Measurements from ENCODE around the gene BMAL2. TPM values are rescaled to one million over a fixed set of nuclear protein-coding genes. Genes with fewer than 3 reads are reported as not detected.

BMAL2 gene
- total RNA-seq, 1 donor from 2014 or later = 58.0 TPM

GRCh38 chr12:27319409-27319808 lies 13.2 kb upstream of the BMAL2 start:
- intact Hi-C loops (cut with micrococcal nuclease) = no loop called here

GRCh38 chr12:27319848-27320247 lies 12.8 kb upstream of the BMAL2 start:
- intact Hi-C loops (cut with micrococcal nuclease) = no loop called here

GRCh38 chr12:27324530-27324929 lies 8.1 kb upstream of the BMAL2 start:
- intact Hi-C loops (cut with micrococcal nuclease) = no loop called here

GRCh38 chr12:27330846-27331245 lies 1.8 kb upstream of the BMAL2 start:
- intact Hi-C loops (cut with micrococcal nuclease) = loop anchor here (1.0 to 10.0 kb wide), 4 partner anchors 317 to 1774 kb away; no protein-coding TSS in a partner anchor

- intact Hi-C loops (cut with micrococcal nuclease) = loop anchor here (1.0 to 10.0 kb wide), 4 partner anchors 317 to 1773 kb away; no protein-coding TSS in a partner anchor
These were observed 1.2 kb upstream of the BMAL2 start for GRCh38 chr12:27331291-27331926.

- intact Hi-C loops (cut with micrococcal nuclease) = loop anchor here (1.0 to 10.0 kb wide), 8 partner anchors 26 to 1773 kb away; partner anchors contain the start of gene PPFIBP1
These were observed 710 bp upstream of the BMAL2 start for GRCh38 chr12:27331927-27332324.

- intact Hi-C loops (cut with micrococcal nuclease) = loop anchor here (1.0 to 10.0 kb wide), 6 partner anchors 26 to 1772 kb away; partner anchors contain the start of gene PPFIBP1
These were observed 276 bp upstream of the BMAL2 start for GRCh38 chr12:27332407-27332713.

GRCh38 chr12:27333403-27334009 lies 870 bp downstream of the BMAL2 start:
- intact Hi-C loops (cut with micrococcal nuclease) = loop anchor here (1.0 to 10.0 kb wide), 9 partner anchors 51 to 1771 kb away; partner anchors contain the start of genes MRPS35, PPFIBP1, STK38L and TM7SF3

- intact Hi-C loops (cut with micrococcal nuclease) = loop anchor here (10.0 kb wide), 2 partner anchors 1219 to 1771 kb away; no protein-coding TSS in a partner anchor
These were observed 1.5 kb downstream of the BMAL2 start for GRCh38 chr12:27334042-27334720.

GRCh38 chr12:27334721-27335082 lies 2.1 kb downstream of the BMAL2 start:
- intact Hi-C loops (cut with micrococcal nuclease) = loop anchor here (10.0 kb wide), 2 partner anchors 1220 to 1770 kb away; no protein-coding TSS in a partner anchor

GRCh38 chr12:27335364-27336281 lies 3.0 kb downstream of the BMAL2 start:
- intact Hi-C loops (cut with micrococcal nuclease) = loop anchor here (10.0 kb wide), 2 partner anchors 1221 to 1769 kb away; no protein-coding TSS in a partner anchor

- intact Hi-C loops (cut with micrococcal nuclease) = loop anchor here (10.0 kb wide), 2 partner anchors 1221 to 1769 kb away; no protein-coding TSS in a partner anchor
These were observed 3.6 kb downstream of the BMAL2 start for GRCh38 chr12:27336282-27336653.

GRCh38 chr12:27337376-27337775 lies 4.7 kb downstream of the BMAL2 start:
- intact Hi-C loops (cut with micrococcal nuclease) = loop anchor here (10.0 kb wide), 2 partner anchors 1223 to 1767 kb away; no protein-coding TSS in a partner anchor

- intact Hi-C loops (cut with micrococcal nuclease) = loop anchor here (10.0 kb wide), 2 partner anchors 1224 to 1766 kb away; no protein-coding TSS in a partner anchor
These were observed 5.8 kb downstream of the BMAL2 start for GRCh38 chr12:27338473-27338872.

GRCh38 chr12:27340971-27341370 lies 8.3 kb downstream of the BMAL2 start:
- intact Hi-C loops (cut with micrococcal nuclease) = no loop called here

- intact Hi-C loops (cut with micrococcal nuclease) = no loop called here
These were observed 9.9 kb downstream of the BMAL2 start for GRCh38 chr12:27342536-27342935.

GRCh38 chr12:27343255-27344000 lies 10.8 kb downstream of the BMAL2 start:
- intact Hi-C loops (cut with micrococcal nuclease) = no loop called here

GRCh38 chr12:27344246-27344645 lies 11.6 kb downstream of the BMAL2 start:
- intact Hi-C loops (cut with micrococcal nuclease) = no loop called here

GRCh38 chr12:27344760-27345159 lies 12.1 kb downstream of the BMAL2 start:
- intact Hi-C loops (cut with micrococcal nuclease) = no loop called here

GRCh38 chr12:27345376-27345775 lies 12.7 kb downstream of the BMAL2 start:
- intact Hi-C loops (cut with micrococcal nuclease) = no loop called here
